GM10266 (cell line): ENCODE results near the gene TRAK1.

Source experiments
- DNase-seq: peaks from one replicate; pipeline ENCODE4 v3.0.0; 2012; ENCODE audit errors: extremely low spot score
- CTCF ChIP-seq: IDR thresholded peaks from 2 replicates; pipeline ENCODE4 v1.5.1; 2012; ENCODE audit warnings: mild to moderate bottlenecking, low read depth; ENCODE audit not compliant: control insufficient read depth, insufficient read depth; ENCODE audit errors: missing control alignments

Gene TRAK1

GRCh38 chr3:42052132-42052483 is 39.0 kb upstream of the TRAK1 start:
- DNase-seq = no peak
- TF ChIP-seq CTCF = no peak

- no peak for TF ChIP-seq CTCF
Measured at GRCh38 chr3:42052484-42053351, 38.4 kb upstream of the TRAK1 start.

GRCh38 chr3:42053476-42053875 is 37.7 kb upstream of the TRAK1 start:
- DNase-seq = no peak
- TF ChIP-seq CTCF = no peak

More at GRCh38 chr3:42052484-42053351, 38.4 kb upstream of the TRAK1 start:
- DNase-seq = no peak

- no peak for TF ChIP-seq CTCF
- no peak for DNase-seq
Measured at GRCh38 chr3:42055291-42055690, 35.9 kb upstream of the TRAK1 start.

- DNase-seq = no peak
- TF ChIP-seq CTCF = no peak
Measured at GRCh38 chr3:42056840-42057239, 34.3 kb upstream of the TRAK1 start.

GRCh38 chr3:42057561-42058211 is 33.5 kb upstream of the TRAK1 start:
- TF ChIP-seq CTCF = no peak
- DNase-seq = no peak

GRCh38 chr3:42061025-42061712 is 30.0 kb upstream of the TRAK1 start:
- DNase-seq = no peak
- no peak for TF ChIP-seq CTCF
